DOHH2 (cell line): ENCODE data around the gene ATG2B.

ENCODE experiments used
- H3F3A ChIP-seq: fragments of 200-600 bp; sonication (generic), shearing (Covaris generic); 2 replicates; pipeline ENCODE4 v1.6.0; 2016; ENCODE audit warnings: antibody characterized with exemption, mild to moderate bottlenecking; ENCODE audit not compliant: control insufficient read depth, insufficient read depth
- H3K27ac ChIP-seq: fragments of 200-600 bp; sonication (generic); 2 replicates; pipeline ENCODE4 v1.5.1; 2014; ENCODE audit warnings: low read depth, mild to moderate bottlenecking, low read length, moderate library complexity
- H3K27me3 ChIP-seq: fragments of 200-600 bp; sonication (generic); 2 replicates; pipeline ENCODE4 v1.6.1; 2014; ENCODE audit warnings: mild to moderate bottlenecking, low read length, mixed read lengths; ENCODE audit not compliant: control insufficient read depth
- H3K36me3 ChIP-seq: fragments of 200-600 bp; sonication (generic); 2 replicates; pipeline ENCODE4 v1.6.1; 2014; ENCODE audit warnings: mild to moderate bottlenecking, low read length, moderate library complexity, mixed read lengths; ENCODE audit not compliant: control insufficient read depth
- H3K4me1 ChIP-seq: fragments of 200-600 bp; sonication (generic); 2 replicates; pipeline ENCODE4 v1.6.1; 2014; ENCODE audit warnings: mild to moderate bottlenecking, low read length, mixed read lengths; ENCODE audit not compliant: control insufficient read depth
- H3K4me2 ChIP-seq: fragments of 200-600 bp; sonication (generic); 2 replicates; pipeline ENCODE4 v1.6.0; 2014; ENCODE audit warnings: mild to moderate bottlenecking, low read length, moderate library complexity
- H3K4me3 ChIP-seq: fragments of 200-600 bp; sonication (generic); 2 replicates; pipeline ENCODE4 v1.5.1; 2014; ENCODE audit warnings: mild to moderate bottlenecking, low read length, mixed read lengths
- H3K79me2 ChIP-seq: fragments of 200-600 bp; sonication (generic); 2 replicates; pipeline ENCODE4 v1.6.1; 2014; ENCODE audit warnings: mild to moderate bottlenecking, low read length, mixed read lengths; ENCODE audit not compliant: control insufficient read depth
- H3K9me2 ChIP-seq: fragments of 200-600 bp; sonication (generic); replicated peaks from 2 replicates; pipeline ENCODE4 v1.6.1; 2014; ENCODE audit warnings: mild to moderate bottlenecking, low read length, mixed read lengths; ENCODE audit not compliant: control insufficient read depth
- H3K9me3 ChIP-seq: fragments of 200-600 bp; sonication (generic); 2 replicates; pipeline ENCODE4 v1.6.1; 2014; ENCODE audit warnings: antibody characterized with exemption, low read length, mixed read lengths; ENCODE audit not compliant: control insufficient read depth, insufficient read depth
- H4K20me1 ChIP-seq: fragments of 200-600 bp; sonication (generic); 2 replicates; pipeline ENCODE4 v1.6.0; 2014; ENCODE audit warnings: low read depth, mild to moderate bottlenecking, antibody characterized with exemption, low read length, moderate library complexity; ENCODE audit not compliant: control insufficient read depth, insufficient read depth
- EZH2phosphoT487 ChIP-seq: fragments of 200-600 bp; sonication (generic); IDR thresholded peaks from 2 replicates; pipeline ENCODE4 v1.6.1; 2017; ENCODE audit warnings: borderline replicate concordance, mild to moderate bottlenecking, antibody characterized with exemption, low read length, moderate library complexity, mixed read lengths
- TF ChIP-seq, protein P1 (sequence below): fragments of 200-600 bp; sonication (generic); IDR thresholded peaks from one replicate; pipeline ENCODE4 v1.5.1; 2014; ENCODE audit warnings: antibody characterized with exemption, mild to moderate bottlenecking, low read depth, low read length; ENCODE audit not compliant: poor library complexity, severe bottlenecking

The ATG2B gene

DNA sequence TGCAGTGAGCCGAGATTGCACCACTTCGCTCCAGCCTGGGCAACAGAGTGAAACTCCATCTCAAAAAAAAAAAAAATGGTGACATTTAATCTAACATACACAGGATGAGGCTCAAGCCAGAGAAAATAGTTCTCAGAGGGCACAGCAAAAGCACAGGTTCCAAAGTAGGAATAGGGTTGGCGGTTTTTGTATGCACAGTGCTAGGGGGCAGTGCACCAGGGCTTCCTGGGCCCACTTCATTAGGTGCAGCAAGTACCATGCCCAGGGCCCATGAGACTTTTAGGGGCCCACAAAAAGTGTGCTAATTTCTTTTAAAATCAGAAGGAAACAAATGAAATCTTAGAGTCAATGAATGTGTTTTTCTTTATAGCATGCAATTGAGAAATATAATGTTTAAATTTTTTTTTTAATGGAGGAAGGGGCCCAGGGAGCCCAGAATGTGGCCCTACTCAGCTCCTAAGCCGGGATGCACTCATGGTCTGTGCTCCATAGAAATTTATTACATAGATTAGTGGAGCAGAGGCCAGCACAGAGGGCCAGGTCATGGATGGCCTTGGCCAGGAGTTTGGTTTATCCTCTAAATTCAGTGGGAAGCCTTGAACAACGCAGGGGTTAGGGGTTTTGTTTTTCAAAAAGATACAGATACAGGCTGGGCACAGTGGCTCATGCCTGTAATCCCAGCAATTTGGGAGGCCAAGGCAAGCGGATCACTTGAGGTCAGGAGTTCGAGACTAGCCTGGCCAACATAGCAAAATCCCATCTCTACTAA lies 31.1 kb upstream of the ATG2B start:
- H3K27me3 ChIP-seq, result no peaks in the 10 kb centered on the region
- H3F3A ChIP-seq, result no peaks in the 10 kb centered on the region
- H3K36me3 ChIP-seq, result no peaks in the 10 kb centered on the region
- TF ChIP-seq, protein P1, sequence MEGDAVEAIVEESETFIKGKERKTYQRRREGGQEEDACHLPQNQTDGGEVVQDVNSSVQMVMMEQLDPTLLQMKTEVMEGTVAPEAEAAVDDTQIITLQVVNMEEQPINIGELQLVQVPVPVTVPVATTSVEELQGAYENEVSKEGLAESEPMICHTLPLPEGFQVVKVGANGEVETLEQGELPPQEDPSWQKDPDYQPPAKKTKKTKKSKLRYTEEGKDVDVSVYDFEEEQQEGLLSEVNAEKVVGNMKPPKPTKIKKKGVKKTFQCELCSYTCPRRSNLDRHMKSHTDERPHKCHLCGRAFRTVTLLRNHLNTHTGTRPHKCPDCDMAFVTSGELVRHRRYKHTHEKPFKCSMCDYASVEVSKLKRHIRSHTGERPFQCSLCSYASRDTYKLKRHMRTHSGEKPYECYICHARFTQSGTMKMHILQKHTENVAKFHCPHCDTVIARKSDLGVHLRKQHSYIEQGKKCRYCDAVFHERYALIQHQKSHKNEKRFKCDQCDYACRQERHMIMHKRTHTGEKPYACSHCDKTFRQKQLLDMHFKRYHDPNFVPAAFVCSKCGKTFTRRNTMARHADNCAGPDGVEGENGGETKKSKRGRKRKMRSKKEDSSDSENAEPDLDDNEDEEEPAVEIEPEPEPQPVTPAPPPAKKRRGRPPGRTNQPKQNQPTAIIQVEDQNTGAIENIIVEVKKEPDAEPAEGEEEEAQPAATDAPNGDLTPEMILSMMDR, result no peak
- no peak for TF ChIP-seq EZH2phosphoT487
- H3K9me2 ChIP-seq, result no peaks in the 10 kb centered on the region
- peaks cover 22% of the 10 kb centered on the region for H3K4me1 ChIP-seq
- no peaks in the 10 kb centered on the region for H4K20me1 ChIP-seq
- no peak overlapping the region for H3K4me2 ChIP-seq
- no peaks in the 10 kb centered on the region for H3K9me3 ChIP-seq
- H3K27ac ChIP-seq, result no peak overlapping the region
- no peaks in the 10 kb centered on the region for H3K79me2 ChIP-seq
- no peak overlapping the region for H3K4me3 ChIP-seq

- Histone ChIP-seq H3K4me3 (peak overlapping the region; percentile 96), H3K4me1 (peaks cover 22% of the 10 kb centered on the region), H3F3A (no peaks in the 10 kb centered on the region), H3K9me2 (no peaks in the 10 kb centered on the region), H3K4me2 (peak overlapping the region; percentile 93), H3K36me3 (no peaks in the 10 kb centered on the region), H3K27me3 (no peaks in the 10 kb centered on the region), H3K79me2 (no peaks in the 10 kb centered on the region), H4K20me1 (no peaks in the 10 kb centered on the region), H3K9me3 (no peaks in the 10 kb centered on the region), H3K27ac (no peak overlapping the region)
- TF ChIP-seq, protein P1, result no peak
- no peak for TF ChIP-seq EZH2phosphoT487
Observed at GRCh38 chr14:96393071-96393691, 30.0 kb upstream of the ATG2B start.

- peak overlapping the region; percentile 99 for H3K4me3 ChIP-seq
- 0 out of 2 replicates have a peak, but pooled peaks cover 3% of the 10 kb centered on the region for H3K36me3 ChIP-seq
- no peak for TF ChIP-seq EZH2phosphoT487
- TF ChIP-seq, protein P1, result no peak
- peak overlapping the region; percentile 43 for H3K27ac ChIP-seq
- no peaks in the 10 kb centered on the region for H3K79me2 ChIP-seq
- H3K4me2 ChIP-seq, result peak overlapping the region; percentile 100
- no peaks in the 10 kb centered on the region for H3K9me3 ChIP-seq
- no peaks in the 10 kb centered on the region for H4K20me1 ChIP-seq
- H3K9me2 ChIP-seq, result no peaks in the 10 kb centered on the region
- H3F3A ChIP-seq, result no peaks in the 10 kb centered on the region
- peaks cover 22% of the 10 kb centered on the region for H3K4me1 ChIP-seq
- no peaks in the 10 kb centered on the region for H3K27me3 ChIP-seq
Observed at GRCh38 chr14:96391293-96392118, 28.4 kb upstream of the ATG2B start.
